Sigmoid colon (tissue), 3 donors: ENCODE measurements around the gene WTAP.

ENCODE experiments used
- POLR2A ChIP-seq, 2 donors: fragments of 450-650 bp; IDR thresholded peaks; one replicate each; pipeline ENCODE4 v1.6.1; 2016; ENCODE audit warnings: antibody characterized with exemption in 2 of 2, mild to moderate bottlenecking in 2 of 2, moderate library complexity in 2 of 2
- TF ChIP-seq, protein P1 (sequence below), 4 experiments: fragments of 450-650 bp in 3 of 4; fragments of 200-600 bp in 1 of 4; IDR thresholded peaks; one replicate each; pipeline ENCODE4 v1.5.1; 2016 to 2019; ENCODE audit warnings: antibody characterized with exemption in 4 of 4, mild to moderate bottlenecking in 3 of 4, moderate library complexity in 2 of 4

- TF ChIP-seq POLR2A (IDR thresholded peaks at IDR 0.05), result no peak
- TF ChIP-seq, protein P1, sequence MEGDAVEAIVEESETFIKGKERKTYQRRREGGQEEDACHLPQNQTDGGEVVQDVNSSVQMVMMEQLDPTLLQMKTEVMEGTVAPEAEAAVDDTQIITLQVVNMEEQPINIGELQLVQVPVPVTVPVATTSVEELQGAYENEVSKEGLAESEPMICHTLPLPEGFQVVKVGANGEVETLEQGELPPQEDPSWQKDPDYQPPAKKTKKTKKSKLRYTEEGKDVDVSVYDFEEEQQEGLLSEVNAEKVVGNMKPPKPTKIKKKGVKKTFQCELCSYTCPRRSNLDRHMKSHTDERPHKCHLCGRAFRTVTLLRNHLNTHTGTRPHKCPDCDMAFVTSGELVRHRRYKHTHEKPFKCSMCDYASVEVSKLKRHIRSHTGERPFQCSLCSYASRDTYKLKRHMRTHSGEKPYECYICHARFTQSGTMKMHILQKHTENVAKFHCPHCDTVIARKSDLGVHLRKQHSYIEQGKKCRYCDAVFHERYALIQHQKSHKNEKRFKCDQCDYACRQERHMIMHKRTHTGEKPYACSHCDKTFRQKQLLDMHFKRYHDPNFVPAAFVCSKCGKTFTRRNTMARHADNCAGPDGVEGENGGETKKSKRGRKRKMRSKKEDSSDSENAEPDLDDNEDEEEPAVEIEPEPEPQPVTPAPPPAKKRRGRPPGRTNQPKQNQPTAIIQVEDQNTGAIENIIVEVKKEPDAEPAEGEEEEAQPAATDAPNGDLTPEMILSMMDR (IDR thresholded peaks at IDR 0.05), result no peak
Measured at GRCh38 chr6:159801935-159802334, 74.6 kb downstream of the WTAP start.
